ENCODE measurements around the gene PAM.
A peak's percentile ranks its signal among the peaks of the same experiment; 100 is the strongest.

The PAM gene

DNA sequence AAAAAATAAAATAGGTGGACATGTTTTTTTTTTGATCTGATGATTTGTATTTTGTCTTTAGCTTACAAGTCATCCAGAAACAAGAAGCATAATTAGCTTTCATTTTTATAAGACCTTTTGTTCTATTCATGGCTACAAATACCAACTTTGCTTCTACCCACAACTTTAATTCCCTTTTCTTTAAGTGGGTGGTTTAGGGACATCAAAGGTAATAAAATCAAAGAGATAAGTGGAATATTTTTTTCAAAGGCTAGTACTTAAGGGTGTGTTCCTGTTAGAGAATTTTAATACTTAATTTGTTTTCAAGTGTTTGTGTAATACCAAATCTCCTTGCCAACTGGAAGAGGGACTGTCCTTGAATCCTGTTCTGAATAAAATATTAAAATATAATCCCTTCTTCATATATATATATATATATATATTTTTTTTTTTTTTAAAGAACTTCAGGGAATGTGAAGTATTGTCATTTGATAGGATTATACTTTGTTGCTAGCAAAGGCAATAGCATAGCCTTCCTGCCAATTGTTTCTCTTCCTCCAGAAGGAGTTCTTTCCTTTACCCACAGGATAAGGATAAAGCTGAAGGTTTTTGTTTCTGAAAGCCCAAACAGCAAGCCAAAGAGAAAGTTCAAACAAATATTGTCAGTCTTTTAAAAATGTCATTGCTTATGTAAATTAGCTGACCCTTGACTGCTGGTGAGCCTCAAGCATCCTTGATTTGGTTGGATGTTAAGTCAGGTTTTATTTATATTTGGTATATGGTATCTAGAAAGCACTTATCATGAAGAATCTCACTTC, 108.9 kb downstream of the PAM start:
- DNase-seq, result no peak

DNA sequence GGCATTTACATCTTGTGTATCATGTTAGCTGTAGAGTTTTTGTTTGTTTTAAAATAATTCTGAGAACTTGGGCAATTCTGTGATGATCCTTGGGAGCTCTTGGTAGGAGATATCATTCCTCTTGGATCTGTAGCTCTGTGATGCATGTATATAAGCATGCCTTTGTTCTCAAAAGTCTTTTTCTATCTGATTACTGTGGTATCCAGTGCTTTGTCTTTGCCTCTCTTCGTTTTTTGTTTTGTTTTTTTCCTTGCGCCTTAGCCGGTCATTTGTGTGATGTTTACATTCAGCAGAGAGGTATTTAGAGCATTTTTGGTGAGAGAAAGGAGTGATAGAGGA, 110.0 kb downstream of the PAM start:
- no peak for DNase-seq

DNA sequence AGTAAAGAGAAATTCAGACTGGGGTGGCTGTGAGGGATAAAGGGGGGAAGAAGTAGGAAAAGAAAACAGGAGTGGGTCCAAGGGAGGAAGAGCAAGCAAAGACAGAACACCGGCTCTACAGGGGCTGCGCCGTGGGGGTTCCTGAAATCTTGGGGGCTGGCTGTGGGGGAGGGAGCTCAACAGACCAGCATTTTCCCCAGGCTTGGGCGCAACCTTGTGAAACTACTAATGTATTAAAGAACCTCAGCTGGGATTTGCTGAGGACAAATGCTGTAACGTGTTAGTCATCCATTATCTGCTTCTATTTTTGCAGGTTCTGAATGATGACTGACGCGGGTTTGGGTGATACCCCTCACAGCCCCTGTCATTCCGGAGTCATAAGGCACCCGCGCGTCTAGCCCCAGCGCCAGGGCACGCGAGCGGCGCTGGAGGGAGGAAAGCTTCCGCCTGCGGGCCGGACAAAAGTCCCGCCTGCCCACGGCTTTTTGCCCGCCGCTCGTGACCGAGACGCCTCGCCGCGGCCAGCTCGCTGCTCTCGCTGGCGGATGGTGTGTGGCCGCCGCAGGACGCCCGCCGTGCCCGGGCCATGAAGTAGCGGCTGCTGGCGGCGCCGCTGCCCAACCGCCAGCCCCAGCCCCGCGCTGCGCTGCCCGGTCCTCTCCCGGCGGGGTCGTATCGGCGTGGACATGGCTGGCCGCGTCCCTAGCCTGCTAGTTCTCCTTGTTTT, 110.6 kb downstream of the PAM start:
- DNase-seq, result peak; percentile 23

DNA sequence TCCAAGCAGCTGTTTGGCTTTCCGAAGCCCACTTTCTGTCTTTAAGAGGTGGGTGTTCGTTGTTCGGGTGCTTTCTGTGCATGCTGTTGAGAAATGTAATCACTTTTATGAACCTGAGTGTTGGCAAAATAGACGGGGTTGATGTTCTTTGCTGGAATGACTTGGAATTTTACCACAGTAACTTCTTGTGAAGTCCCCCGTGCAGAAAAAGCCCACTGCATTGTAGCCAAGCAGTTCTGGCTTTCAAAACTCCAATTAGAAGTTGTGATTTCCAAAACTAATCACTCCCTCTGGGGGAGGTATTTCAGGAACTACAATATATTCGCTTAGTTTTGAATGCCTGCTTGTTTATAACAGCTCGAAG, 111.1 kb downstream of the PAM start:
- no peak for DNase-seq

DNA sequence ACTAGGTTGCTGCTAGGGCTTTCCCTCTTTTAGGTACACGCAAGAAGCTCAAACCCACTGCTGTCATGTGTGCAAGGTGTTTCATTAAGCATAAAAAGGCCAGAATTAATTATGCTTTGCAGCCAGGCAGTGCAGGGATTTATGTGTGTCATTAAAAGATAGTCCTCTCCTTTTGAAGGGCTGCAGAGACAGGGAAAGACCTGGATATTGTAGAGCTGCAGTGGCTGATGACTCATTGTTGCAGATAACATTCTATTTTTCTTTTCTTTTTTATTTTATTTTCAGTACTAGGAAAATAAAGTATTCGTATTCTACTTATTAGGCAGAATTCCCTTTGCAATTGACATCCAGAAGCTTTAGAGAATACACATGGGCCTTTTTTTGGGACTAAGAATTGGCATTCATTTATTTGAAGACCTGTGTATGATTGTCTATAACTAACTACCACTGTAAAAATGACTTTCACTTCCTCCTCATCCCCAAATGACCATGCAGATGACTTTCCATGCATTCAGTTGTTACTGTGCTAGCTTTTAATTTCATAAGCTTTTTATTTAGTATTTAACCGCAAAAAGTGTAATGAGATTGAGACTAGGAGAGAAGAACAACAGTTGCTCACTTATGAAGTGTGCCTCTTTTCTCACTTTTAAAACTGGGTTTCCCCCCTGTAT, 113.0 kb downstream of the PAM start:
- DNase-seq, result no peak

DNA sequence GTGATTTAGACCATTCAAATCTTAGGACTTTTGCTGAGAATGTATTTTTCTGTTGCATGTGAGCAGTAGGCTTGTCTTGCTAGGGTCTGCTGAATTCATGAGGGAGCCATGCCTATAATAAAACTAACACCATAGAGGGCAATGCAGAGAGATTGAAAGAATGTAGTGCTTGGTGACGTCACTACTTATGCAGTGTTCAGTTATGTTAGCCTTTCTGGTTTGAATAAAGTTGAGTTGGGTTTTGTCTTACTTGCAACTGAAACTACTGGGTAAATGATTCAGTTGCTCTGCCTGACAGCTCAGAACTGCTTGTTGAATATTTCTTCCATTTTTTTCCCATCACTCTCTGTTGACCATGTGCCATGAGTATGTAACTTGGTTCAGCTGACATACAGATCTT, 114.1 kb downstream of the PAM start:
- no peak for DNase-seq

DNA sequence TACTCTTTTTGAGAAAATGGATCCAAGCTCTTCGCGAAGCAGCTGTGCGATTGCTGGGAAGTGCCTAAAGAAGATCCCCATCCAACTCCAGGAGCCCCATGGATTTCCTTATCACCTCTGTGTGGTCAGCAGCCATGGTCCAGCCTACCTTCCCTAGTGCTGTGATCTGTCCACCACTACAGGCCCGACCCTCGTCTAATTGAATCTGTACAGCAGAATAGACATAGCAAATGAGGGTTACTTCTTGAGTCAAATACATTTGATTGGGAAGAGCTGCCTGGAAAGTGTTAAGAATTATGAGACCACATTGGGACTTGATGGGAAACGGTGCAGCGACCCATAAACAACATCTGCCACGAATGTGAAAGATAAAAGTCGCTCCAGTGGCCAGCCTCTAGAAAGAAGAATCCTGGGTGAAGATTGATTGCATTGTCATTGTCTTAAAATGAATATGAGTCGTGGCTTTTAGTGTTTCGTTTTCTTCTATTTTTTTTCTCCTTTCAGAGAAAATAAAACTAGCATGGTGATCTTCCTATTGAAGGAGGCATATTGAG, 118.4 kb downstream of the PAM start:
- DNase-seq, result no peak

DNA sequence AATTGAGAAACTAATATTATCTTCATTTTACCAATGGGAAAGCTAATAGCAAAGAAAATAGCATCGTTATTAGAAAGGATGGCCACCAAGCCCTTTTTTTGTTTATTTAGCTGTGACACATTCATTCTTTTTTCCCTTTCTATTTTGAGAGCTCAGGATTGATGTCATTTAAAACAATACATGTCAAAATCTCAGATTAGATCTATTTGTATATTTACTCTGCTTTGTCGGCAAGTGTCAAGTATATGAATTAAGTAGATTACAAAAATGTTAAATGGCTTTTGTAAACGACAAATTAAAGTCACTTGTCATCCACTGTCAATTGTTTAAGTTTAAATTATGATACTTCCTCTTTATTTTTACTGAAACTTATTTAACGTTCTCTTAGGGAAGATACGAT, 118.9 kb downstream of the PAM start:
- DNase-seq, result no peak

DNA sequence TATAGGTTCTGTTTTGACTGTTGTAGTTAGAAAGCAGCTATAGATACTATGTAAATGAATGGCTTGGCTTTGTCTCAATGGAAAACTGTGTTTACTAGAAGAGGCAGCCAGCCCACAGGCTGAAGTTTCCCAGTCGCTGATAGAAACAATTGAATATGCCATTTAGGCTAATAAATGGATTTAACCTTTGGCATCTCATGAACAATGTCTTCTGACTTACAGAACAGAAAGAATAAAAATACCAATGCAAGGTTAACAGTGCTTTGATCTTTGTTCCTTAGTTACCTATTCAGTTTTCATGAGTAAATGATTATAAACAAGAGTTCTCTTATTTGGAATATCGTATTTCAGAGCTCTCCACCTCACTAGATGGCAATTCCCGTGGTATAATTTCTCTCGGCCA, 120.6 kb downstream of the PAM start:
- no peak for DNase-seq

DNA sequence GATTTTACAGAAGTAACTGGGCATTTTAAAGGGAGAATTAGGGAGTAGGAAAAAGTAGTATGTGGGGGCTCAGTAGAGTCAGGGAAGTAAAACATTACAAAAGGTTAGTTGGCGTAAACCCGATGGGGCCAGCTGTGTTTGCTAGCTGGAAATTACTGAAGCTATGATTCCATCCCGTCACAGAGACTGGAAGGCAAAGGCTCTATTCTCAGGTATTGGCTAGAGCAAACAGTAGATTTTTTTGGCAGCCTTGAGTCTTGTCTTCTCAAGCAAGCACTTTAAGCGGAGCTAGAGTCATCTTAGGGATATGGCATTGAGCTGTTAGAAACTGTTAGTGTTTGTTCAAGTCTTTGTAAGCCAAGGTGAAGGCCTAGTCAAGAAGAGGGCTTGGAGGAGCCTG, 121.5 kb downstream of the PAM start:
- no peak for DNase-seq

DNA sequence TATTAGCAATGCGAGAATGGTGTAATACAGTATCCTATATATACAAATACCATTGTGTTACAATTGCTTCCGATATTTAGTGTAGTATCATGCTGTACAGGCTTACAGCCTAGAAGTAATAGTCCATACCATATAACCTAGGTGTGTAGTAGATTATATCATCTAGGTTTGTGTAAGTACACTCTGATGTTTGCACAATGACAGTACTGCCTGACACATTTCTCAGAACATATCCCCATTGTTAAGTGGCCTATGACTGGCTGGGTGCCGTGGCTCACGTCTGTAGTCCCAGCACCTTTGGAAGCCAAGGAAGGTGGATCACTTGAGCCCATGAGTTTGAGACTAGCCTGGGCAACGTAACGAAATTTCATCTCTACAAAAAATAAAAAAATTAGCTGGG, 124.6 kb downstream of the PAM start:
- DNase-seq, result no peak

DNA sequence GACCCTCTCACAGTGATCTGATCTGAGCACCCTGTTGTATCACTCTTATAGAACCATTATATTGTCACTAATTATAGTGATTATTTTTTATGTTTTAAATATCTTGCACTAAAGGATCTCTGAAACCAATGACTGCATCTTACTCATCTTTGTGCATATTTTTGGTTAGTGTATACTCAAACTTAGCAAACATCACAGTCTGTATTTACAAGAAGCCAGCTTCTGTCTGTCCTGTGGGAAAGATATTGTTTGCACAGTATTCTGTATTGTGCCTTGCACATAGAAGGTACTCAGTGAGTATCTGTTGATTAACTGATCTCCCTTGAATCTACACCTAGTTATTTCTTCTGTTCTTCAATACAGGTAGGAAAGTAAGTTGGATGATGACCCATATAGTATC, 131.5 kb downstream of the PAM start:
- DNase-seq, result no peak

DNA sequence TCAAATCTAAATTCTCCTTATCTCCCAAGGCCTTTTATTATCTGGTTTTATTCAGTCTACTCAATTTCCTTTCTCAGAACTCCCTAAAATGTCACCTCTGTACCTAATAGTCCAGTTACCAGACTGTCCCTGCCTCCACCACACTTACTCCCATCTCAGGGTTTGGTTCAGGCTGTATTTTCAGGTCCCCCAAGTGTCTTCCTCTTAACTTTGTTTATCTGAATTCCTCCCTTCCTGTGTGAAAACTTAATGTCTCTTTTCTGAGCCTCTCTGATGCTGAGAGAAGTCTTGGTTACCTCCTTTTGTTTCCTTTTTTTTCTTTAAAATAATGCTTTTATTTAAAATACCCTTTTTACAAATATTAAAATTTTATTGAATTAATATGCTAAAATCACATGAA, 133.4 kb downstream of the PAM start:
- DNase-seq, result no peak

DNA sequence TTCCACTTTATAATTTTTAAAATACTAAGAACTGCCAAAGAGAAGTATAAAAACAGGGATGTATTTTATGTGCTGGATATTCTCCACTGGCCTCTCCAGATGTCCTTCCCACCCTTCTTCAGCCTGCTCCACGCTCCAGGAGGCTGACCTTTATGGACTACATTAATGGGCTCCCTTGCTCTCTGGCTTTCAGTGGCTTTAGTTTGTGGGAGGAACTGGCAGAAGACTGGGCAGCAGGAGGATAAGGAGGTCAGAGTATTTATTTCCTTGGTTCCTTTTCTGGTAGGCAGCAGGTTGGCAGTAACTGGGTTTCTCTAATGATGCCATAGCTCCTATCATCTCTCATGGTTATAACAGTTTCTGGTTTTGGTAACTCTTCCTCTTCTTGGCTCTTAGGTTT, 133.9 kb downstream of the PAM start:
- DNase-seq, result no peak

DNA sequence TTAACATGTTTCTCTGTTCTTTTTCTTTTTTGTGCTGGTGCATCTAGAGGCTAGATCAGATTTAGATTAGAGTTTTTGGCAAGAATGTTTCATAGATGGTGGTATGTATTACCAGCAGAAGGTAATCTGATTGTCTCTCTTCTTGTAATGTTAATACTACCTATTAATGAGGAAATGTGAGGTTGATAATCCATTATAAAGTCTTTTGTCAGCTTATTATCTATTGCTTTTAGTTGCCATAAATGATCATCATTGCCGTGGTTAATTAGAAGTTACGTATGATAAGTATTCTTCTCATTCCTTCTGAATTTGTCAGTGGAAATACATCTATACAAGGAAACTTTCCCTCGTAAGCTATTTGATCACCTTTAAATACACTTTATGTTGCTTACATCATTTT, 135.0 kb downstream of the PAM start:
- no peak for DNase-seq

DNA sequence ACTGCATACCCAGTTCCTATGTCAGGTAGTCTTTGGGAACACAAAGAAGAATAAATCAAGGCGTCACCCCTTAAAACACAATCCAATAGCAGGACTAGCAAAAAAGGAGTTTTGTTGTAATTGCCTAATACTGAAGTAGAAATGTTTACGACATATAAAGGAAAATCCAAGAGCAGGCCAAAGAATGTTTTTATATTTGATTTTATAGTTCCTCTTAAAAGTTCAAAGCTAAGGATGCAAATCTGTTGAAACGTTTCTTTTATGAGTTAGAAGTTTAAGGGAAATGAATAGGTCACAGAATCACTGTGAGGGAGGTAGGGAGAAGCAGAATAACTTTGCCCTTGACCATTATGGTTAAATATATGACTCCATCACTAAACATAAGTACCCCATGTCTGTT, 136.1 kb downstream of the PAM start:
- DNase-seq, result no peak

DNA sequence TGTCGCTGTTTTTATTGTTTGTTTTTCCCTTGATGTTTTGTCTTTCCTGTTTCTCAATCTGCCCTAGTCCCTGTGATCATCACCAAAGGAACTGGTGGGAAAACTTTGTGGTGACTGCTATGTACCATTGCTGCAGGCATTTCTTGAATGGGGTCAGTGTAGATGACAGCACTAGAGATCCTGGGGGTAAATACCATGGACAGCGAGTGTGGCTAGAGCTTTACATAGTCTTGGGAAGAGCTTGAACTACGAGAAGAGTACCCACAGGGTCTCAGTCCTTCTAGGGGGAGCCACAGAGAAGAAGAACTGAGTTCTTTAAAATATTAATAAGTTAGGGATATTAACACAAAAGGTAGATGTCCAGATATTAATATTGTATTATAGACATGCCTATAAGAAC, 138.8 kb downstream of the PAM start:
- DNase-seq, result no peak

DNA sequence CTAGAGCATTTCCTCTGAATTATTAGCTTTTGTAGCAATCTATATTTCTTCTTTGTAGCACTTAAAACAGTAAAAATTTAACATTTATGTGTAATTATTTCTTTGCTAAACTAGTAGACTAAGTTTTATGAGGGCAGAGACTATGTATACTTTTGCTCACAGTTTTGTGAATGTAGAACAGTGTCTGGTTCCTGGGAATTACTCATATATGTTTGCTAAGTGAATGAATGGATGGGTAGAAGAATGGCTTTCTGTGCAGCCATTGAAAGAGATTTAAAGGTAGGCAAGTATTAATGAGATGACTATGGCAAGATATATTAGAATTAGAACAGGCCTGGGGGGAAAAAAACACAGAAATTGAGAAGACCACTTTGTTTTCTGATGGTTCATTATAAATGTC, 140.1 kb downstream of the PAM start:
- DNase-seq, result no peak

DNA sequence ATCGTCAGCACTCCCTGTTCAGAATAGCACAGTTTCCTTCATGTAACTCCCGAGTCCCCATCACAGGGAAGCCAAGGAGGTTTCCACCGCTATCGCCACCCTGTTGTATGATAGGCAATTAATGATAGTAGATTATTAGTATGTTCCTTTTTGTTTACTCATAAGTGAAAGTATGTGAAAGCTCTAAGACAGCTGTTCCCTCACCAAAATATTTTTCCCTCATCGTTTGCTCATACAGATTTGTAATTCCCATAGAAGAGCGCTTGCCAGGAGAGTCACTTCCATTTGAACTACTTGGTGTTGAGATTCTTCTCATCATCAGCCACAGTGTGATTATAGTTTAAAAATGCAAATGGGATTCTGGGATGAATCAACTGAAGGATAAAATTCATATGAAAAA, 140.9 kb downstream of the PAM start:
- no peak for DNase-seq

DNA sequence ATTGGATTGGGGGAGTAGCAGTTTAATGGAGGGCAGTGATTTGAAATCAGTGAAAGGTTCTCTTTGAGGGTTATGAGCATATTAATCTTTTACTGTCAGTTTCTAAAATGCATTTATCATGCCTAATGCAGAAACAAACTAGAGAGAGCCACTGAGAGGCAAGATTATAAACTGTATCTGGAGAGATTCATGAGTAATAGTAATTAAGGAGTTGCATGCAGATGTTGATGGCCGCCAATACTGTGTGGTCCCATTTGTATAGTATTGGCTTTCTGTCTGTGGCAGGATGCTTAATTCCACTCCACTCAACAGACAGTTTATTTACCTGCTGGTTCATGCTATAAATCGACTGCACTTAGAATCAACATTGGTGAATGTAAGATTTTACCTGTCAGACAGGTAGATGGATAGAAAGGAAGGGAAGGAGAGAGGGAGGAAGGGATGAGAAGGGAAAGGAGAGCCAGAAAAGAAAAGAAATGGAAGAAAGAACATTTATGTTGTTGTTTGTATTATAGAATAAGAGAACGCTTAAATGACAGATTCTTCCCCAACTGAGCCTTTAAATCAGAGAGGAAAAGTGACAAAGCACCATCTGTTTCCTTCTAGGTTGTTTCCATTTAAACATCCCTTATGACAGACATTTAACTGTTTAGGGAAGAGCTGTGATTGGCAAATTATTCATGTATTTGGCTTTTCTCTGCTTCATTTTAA, 146.5 kb downstream of the PAM start:
- DNase-seq, result no peak

DNA sequence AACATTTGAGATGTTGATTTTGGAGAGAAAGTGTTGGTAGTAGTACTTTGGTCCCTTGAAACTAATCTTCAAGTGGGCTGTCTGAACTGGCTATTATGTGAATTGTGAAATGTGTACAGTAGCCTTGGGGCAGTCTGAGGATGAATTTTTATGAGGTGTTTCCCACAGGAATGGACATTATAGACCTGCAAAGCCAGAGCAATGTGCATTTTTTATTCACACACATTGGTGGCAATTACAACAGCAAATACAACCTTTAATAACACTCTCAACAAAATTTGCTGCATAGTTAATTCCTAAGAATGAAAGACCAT, 147.0 kb downstream of the PAM start:
- DNase-seq, result no peak

DNA sequence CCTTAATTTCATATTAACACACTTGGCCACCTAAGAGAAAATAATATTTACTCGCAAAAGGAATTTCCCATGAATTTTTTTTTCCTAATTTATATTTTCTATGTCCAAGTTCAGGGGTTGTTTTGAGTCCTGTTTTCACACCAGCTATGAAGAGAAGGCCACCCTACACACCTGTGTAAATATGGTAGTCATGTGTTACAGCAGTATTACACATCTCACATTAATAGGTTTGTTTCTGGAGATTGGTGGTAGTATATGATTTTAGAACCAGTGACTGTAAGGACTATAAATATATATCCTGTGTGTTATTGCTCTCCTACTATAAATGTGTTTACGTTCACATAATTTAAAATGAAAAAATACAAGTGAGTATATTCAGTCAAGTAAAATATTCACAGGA, 147.5 kb downstream of the PAM start:
- DNase-seq, result no peak

DNA sequence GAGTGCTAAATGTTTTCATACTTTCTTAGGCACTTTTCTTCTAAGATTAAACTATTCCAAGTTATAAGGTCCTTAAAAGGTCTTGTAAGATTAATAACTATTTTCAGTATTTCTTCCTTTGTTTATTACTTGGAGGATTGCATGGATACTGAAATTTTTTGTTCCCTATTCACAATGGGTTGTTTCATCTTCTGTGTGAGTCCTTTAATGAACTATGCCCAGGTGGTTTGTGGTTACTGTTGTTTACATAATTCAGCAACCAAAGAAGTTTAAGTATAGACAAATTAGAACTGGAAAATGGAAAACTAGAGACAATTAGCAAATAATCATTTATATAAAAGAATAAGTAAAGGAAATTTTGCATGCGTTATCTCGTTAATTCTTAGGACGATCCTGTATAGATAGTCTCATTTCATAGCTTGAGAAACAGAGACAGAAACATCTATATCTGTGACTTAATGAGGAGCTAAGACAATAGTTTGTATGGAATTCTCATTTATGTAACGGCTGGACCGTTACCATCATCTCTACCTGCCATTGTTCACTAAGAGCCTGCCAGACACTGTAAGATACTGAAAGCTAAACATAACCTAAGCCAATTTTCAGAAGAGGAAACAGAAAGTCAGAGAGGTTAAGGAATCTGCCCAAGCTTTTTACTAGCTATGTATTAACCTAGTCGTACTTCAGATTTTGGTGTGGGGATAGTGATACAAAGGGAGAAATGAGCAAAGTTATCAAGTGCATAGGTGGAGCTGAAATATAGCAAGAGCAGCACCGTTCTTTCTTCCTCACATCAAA, 148.2 kb downstream of the PAM start:
- DNase-seq, result no peak
